GM12878 (cell line): ENCODE measurements around the gene SYCE3. TPM values are rescaled to one million over a fixed set of nuclear protein-coding genes. Genes with fewer than 3 reads are reported as not detected.

Experiments used
- ATAC-seq: fragments of 200-7000 bp; cut with Tn5 transposase; 3 replicates; pipeline ENCODE4 v1.9.1; 2020; ENCODE audit warnings: mild to moderate bottlenecking, moderate library complexity
- BruUV-seq: library from RNA; stranded (reverse); fragments of 400-500 nt; replicated peaks from 2 replicates; lab custom pipeline; 2021; lab: Mats Ljungman, UMichigan
- CTCF ChIA-PET: fragments of 300-600 bp; sonication (Branson Sonifier 250); formaldehyde crosslinking; extraction: SDS; loops from one replicate; lab custom pipeline; 2021; ENCODE audit warnings: inconsistent platforms; lab: Yijun Ruan, JAX
- POLR2A ChIA-PET: fragments of 350-600 bp; formaldehyde crosslinking; extraction: SDS; loops from one replicate; lab custom pipeline; 2021; ENCODE audit warnings: inconsistent platforms; lab: Charles Lee
- RAD21 ChIA-PET: fragments of 300-600 bp; sonication (Branson Sonifier 250); formaldehyde crosslinking; loops from one replicate; lab custom pipeline; 2023; ENCODE audit warnings: antibody characterized with exemption; ENCODE audit not compliant: unreplicated experiment; lab: Charles Lee
- SMC1A ChIA-PET: fragments of 300-600 bp; sonication (Branson Sonifier 250); formaldehyde crosslinking; loops from one replicate; lab custom pipeline; 2023; ENCODE audit not compliant: unreplicated experiment, uncharacterized antibody; lab: Charles Lee
- DNase-seq: peaks from one replicate; pipeline ENCODE4 v3.0.0-alpha.2; 2011; ENCODE audit warnings: low read depth, low spot score
- FAIRE-seq: peaks from 3 replicates; lab custom pipeline; 2011; peaks lifted over from hg19 to GRCh38; lab: Jason Lieb, UNC
- H2AFZ ChIP-seq: 2 replicates; pipeline ENCODE4 v1.6.0; 2011; ENCODE audit warnings: low read depth, low read length, control low read depth; ENCODE audit not compliant: control insufficient read depth
- H3K27ac ChIP-seq: 2 replicates; pipeline ENCODE4 v1.5.1; 2011; ENCODE audit warnings: control low read depth; ENCODE audit not compliant: control insufficient read depth, insufficient read depth
- H3K27me3 ChIP-seq, 2 experiments: replicated peaks in 1 of 2; 2 replicates each; pipeline versions ENCODE4 v1.6.0 to v1.6.1; 2011; ENCODE audit warnings: low read length in 1 of 2; ENCODE audit not compliant: control insufficient read depth in 2 of 2, insufficient read depth in 2 of 2
- H3K36me3 ChIP-seq, 2 experiments: 2 replicates each; pipeline ENCODE4 v1.5.1; 2011; ENCODE audit warnings: low read length in 1 of 2; ENCODE audit not compliant: control insufficient read depth in 2 of 2, insufficient read depth in 2 of 2
- H3K4me1 ChIP-seq: 2 replicates; pipeline ENCODE4 v1.6.1; 2011; ENCODE audit warnings: mild to moderate bottlenecking, low read length, moderate library complexity, mixed read lengths; ENCODE audit not compliant: control insufficient read depth, insufficient read depth
- H3K4me2 ChIP-seq: 2 replicates; pipeline ENCODE4 v1.6.0; 2011; ENCODE audit warnings: control low read depth; ENCODE audit not compliant: control insufficient read depth, insufficient read depth
- H3K4me3 ChIP-seq: fragments of 200-600 bp; sonication (generic); 2 replicates; pipeline ENCODE4 v1.5.1; 2016
- H3K79me2 ChIP-seq: 2 replicates; pipeline ENCODE4 v1.6.0; 2011; ENCODE audit warnings: low read length; ENCODE audit not compliant: control insufficient read depth, insufficient read depth
- H3K9ac ChIP-seq: 2 replicates; pipeline ENCODE4 v1.8.0; 2011; ENCODE audit warnings: low read length, control low read depth, mixed read lengths; ENCODE audit not compliant: control insufficient read depth, insufficient read depth
- H3K9me3 ChIP-seq: replicated peaks from 3 replicates; pipeline ENCODE4 v1.5.1; 2011; ENCODE audit warnings: mild to moderate bottlenecking, low read length; ENCODE audit not compliant: control insufficient read depth, insufficient read depth
- H4K20me1 ChIP-seq: 2 replicates; pipeline ENCODE4 v1.6.0; 2011; ENCODE audit not compliant: control insufficient read depth, insufficient read depth
- CUX1 ChIP-seq: IDR thresholded peaks from 2 replicates; pipeline ENCODE4 v1.6.1; 2012; ENCODE audit warnings: improper control_type of control experiment, low read depth, low read length; ENCODE audit not compliant: insufficient replicate concordance
- MEF2A ChIP-seq: IDR thresholded peaks from 2 replicates; pipeline ENCODE4 v1.6.1; 2011; ENCODE audit warnings: low read depth, mild to moderate bottlenecking, low read length, moderate library complexity; ENCODE audit not compliant: insufficient read depth
- MYB ChIP-seq: fragments of 150-350 bp; IDR thresholded peaks from 2 replicates; pipeline ENCODE4 v1.6.1; 2014; ENCODE audit warnings: mild to moderate bottlenecking, low read depth, low read length, borderline replicate concordance
- POLR2AphosphoS5 ChIP-seq: IDR thresholded peaks from 2 replicates; pipeline ENCODE4 v1.6.1; 2011; ENCODE audit warnings: mild to moderate bottlenecking, low read length, inconsistent platforms
- ZBED1 ChIP-seq: IDR thresholded peaks from 2 replicates; pipeline ENCODE4 v1.6.1; 2016; ENCODE audit warnings: borderline replicate concordance
- ZNF687 ChIP-seq: fragments of 450-650 bp; IDR thresholded peaks from 2 replicates; pipeline ENCODE4 v1.6.1; 2017; ENCODE audit warnings: mild to moderate bottlenecking, moderate library complexity
- WGBS: methylation state at CpG from one replicate; pipeline ENCODE4 v1.1.6; 2016; ENCODE audit warnings: low lambda C conversion rate; ENCODE audit not compliant: insufficient replicate concordance, insufficient coverage; ENCODE audit errors: missing lambda C conversion rate; 5-methylcytosine and 5-hydroxymethylcytosine counted together
- in situ Hi-C: fragments of 300-500 bp; cut with MboI; formaldehyde crosslinking; loops from 9 replicates; pipeline ENCODE4 v1.14.3; 2018; ENCODE audit warnings: mixed read lengths
- intact Hi-C: fragments of 100-400 bp; cut with micrococcal nuclease; formaldehyde crosslinking; loops from one replicate; pipeline ENCODE4 v1.14.2; 2022; ENCODE audit not compliant: unreplicated experiment
- polyA plus RNA-seq, 11 experiments: library from polyadenylated mRNA; depleted of rRNA in 4 of 11; unstranded in 6 of 11; stranded (reverse) in 5 of 11; fragments of >200 nt; fragmentation: Nextera tagmentation in 4 of 11; fragmentation: Illumina TruSeq in 1 of 11; extraction: Ambion mirVana in 4 of 11; extraction: Trizol in 1 of 11; gene quantifications; 1 replicate in 1 of 11; 2 replicates in 10 of 11; pipeline versions ENCODE4 v1.2.1 to v1.2.3, GENCODE V29; 2011 to 2016; ENCODE audit warnings: inconsistent platforms in 2 of 11, missing spikeins in 2 of 11, low read depth in 1 of 11
- total RNA-seq, 4 experiments: library from RNA; depleted of rRNA in 3 of 4; stranded (reverse); fragments of >200 nt in 3 of 4; fragmentation: Illumina TruSeq in 1 of 4; extraction: Trizol in 1 of 4; gene quantifications; 2 replicates each; pipeline versions ENCODE4 v1.2.1 to v1.2.3, GENCODE V29; 2013 to 2021

SYCE3 gene
- total and polyA plus RNA-seq, 10 of the 15 experiments (the other 5 are each of a cell fraction or from before 2014, with no cell fraction given), result 0.38 to 0.91 (median 0.76) TPM; not detected in 4

- TF ChIP-seq ZNF687, result peak; percentile 75
- TF ChIP-seq, all 136 proteins: peak for 42
Observed at GRCh38 chr22:50525104-50525857, 37.4 kb downstream of the SYCE3 start, which contains the start of gene SCO2 (continued).

GRCh38 chr22:50524676-50525103, 38.0 kb downstream of the SYCE3 start:
- H3K9ac ChIP-seq, result peak overlapping the region; percentile 94
- ChIA-PET RAD21 (interaction anchor here (0.8 to 6.3 kb wide), 10 partner anchors 11 to 126 kb away, joined by 3 to 106 read pairs (median 12); partner anchors contain the start of genes LMF2, NCAPH2 and SYCE3), CTCF (interaction anchor here (0.8 to 3.5 kb wide), 14 partner anchors 10 to 184 kb away, joined by 3 to 38 read pairs (median 8); partner anchors contain the start of genes LMF2, NCAPH2 and SYCE3), SMC1A (interaction anchor here (0.7 to 5.8 kb wide), 9 partner anchors 11 to 96 kb away, joined by 3 to 58 read pairs (median 8); partner anchors contain the start of genes CHKB, LMF2, NCAPH2 and SYCE3), POLR2A (interaction anchor here (0.5 to 6.5 kb wide), 11 partner anchors 9 to 210 kb away, joined by 3 to 232 read pairs (median 10); partner anchors contain the start of genes KLHDC7B, LMF2, NCAPH2 and SYCE3)
- peaks cover 46% of the 10 kb centered on the region for H3K79me2 ChIP-seq
- H3K4me1 ChIP-seq, result peaks cover 16% of the 10 kb centered on the region
- H3K9me3 ChIP-seq, result no peaks in the 10 kb centered on the region
- H3K27ac ChIP-seq, result peak overlapping the region; percentile 94
- in situ Hi-C loops, result loop anchor here (5.0 kb wide), 1 partner anchor 98 kb away; no protein-coding TSS in a partner anchor
- FAIRE-seq, result no peak
- BruUV-seq, result no TSS peak
- no peak overlapping the region for H2AFZ ChIP-seq
- DNase-seq, result no peak
- 1% methylated on average over 19 of the region's 19 CpGs for WGBS
- H3K36me3 ChIP-seq, result peaks cover 5 to 31% of the 10 kb centered on the region in 2 experiments; a peak in 3 of 4 replicates
- TF ChIP-seq CUX1, result peak; percentile 33
- TF ChIP-seq MYB, result no peak
- no peak for TF ChIP-seq MEF2A
- peak; percentile 3; the same call in 1 of the 2 replicates for TF ChIP-seq POLR2AphosphoS5
- 0 out of 2 replicates have a peak, but pooled peaks have one; percentile 10 for TF ChIP-seq ZBED1
- intact Hi-C loops, result loop anchor here (5.0 kb wide), 2 partner anchors 38 to 58 kb away; partner anchors contain the start of genes CHKB and SYCE3
- H3K27me3 ChIP-seq, result no peaks in the 10 kb centered on the region
- H3K4me3 ChIP-seq, result peak overlapping the region; percentile 74
- H3K4me2 ChIP-seq, result peak overlapping the region; percentile 97
- no peaks in the 10 kb centered on the region for H4K20me1 ChIP-seq
- no peak for ATAC-seq
